Measurements from ENCODE around the gene SMG9.

Gene SMG9

GRCh38 chr19:43778651-43779050 is 23.9 kb upstream of the SMG9 start:
- TF ChIP-seq CTCF (IDR thresholded peaks at IDR 0.05), result no peak

- TF ChIP-seq CTCF (IDR thresholded peaks at IDR 0.05), result no peak
These were observed 22.5 kb upstream of the SMG9 start for GRCh38 chr19:43777163-43777695.

GRCh38 chr19:43776286-43776685 is 21.5 kb upstream of the SMG9 start:
- no peak for TF ChIP-seq CTCF (IDR thresholded peaks at IDR 0.05)

- TF ChIP-seq CTCF (IDR thresholded peaks at IDR 0.05), result no peak
These were observed 20.6 kb upstream of the SMG9 start for GRCh38 chr19:43775299-43775890.

GRCh38 chr19:43774103-43774939 is 19.6 kb upstream of the SMG9 start:
- no peak for TF ChIP-seq CTCF (IDR thresholded peaks at IDR 0.05)

- no peak for TF ChIP-seq CTCF (IDR thresholded peaks at IDR 0.05)
These were observed 19.0 kb upstream of the SMG9 start for GRCh38 chr19:43773725-43774102.

- no peak for TF ChIP-seq CTCF (IDR thresholded peaks at IDR 0.05)
These were observed 14.5 kb upstream of the SMG9 start for GRCh38 chr19:43769256-43769655.
